GM12878 (cell line): ENCODE data around the gene TIE1. TPM values are rescaled to one million over a fixed set of nuclear protein-coding genes. Genes with fewer than 3 reads are reported as not detected.

ENCODE experiments used
- ATAC-seq: fragments of 200-7000 bp; cut with Tn5 transposase; 3 replicates; pipeline ENCODE4 v1.9.1; 2020; ENCODE audit warnings: mild to moderate bottlenecking, moderate library complexity
- BruUV-seq: library from RNA; stranded (reverse); fragments of 400-500 nt; replicated peaks from 2 replicates; lab custom pipeline; 2021; lab: Mats Ljungman, UMichigan
- CTCF ChIA-PET: fragments of 300-600 bp; sonication (Branson Sonifier 250); formaldehyde crosslinking; extraction: SDS; loops from one replicate; lab custom pipeline; 2021; ENCODE audit warnings: inconsistent platforms; lab: Yijun Ruan, JAX
- POLR2A ChIA-PET: fragments of 350-600 bp; formaldehyde crosslinking; extraction: SDS; loops from one replicate; lab custom pipeline; 2021; ENCODE audit warnings: inconsistent platforms; lab: Charles Lee
- RAD21 ChIA-PET: fragments of 300-600 bp; sonication (Branson Sonifier 250); formaldehyde crosslinking; loops from one replicate; lab custom pipeline; 2023; ENCODE audit warnings: antibody characterized with exemption; ENCODE audit not compliant: unreplicated experiment; lab: Charles Lee
- SMC1A ChIA-PET: fragments of 300-600 bp; sonication (Branson Sonifier 250); formaldehyde crosslinking; loops from one replicate; lab custom pipeline; 2023; ENCODE audit not compliant: unreplicated experiment, uncharacterized antibody; lab: Charles Lee
- DNase-seq: peaks from one replicate; pipeline ENCODE4 v3.0.0-alpha.2; 2011; ENCODE audit warnings: low read depth, low spot score
- FAIRE-seq: peaks from 3 replicates; lab custom pipeline; 2011; peaks lifted over from hg19 to GRCh38; lab: Jason Lieb, UNC
- H2AFZ ChIP-seq: 2 replicates; pipeline ENCODE4 v1.6.0; 2011; ENCODE audit warnings: low read depth, low read length, control low read depth; ENCODE audit not compliant: control insufficient read depth
- H3K27ac ChIP-seq: 2 replicates; pipeline ENCODE4 v1.5.1; 2011; ENCODE audit warnings: control low read depth; ENCODE audit not compliant: control insufficient read depth, insufficient read depth
- H3K27me3 ChIP-seq, 2 experiments: replicated peaks in 1 of 2; 2 replicates each; pipeline versions ENCODE4 v1.6.0 to v1.6.1; 2011; ENCODE audit warnings: low read length in 1 of 2; ENCODE audit not compliant: control insufficient read depth in 2 of 2, insufficient read depth in 2 of 2
- H3K36me3 ChIP-seq, 2 experiments: 2 replicates each; pipeline ENCODE4 v1.5.1; 2011; ENCODE audit warnings: low read length in 1 of 2; ENCODE audit not compliant: control insufficient read depth in 2 of 2, insufficient read depth in 2 of 2
- H3K4me1 ChIP-seq: 2 replicates; pipeline ENCODE4 v1.6.1; 2011; ENCODE audit warnings: mild to moderate bottlenecking, low read length, moderate library complexity, mixed read lengths; ENCODE audit not compliant: control insufficient read depth, insufficient read depth
- H3K4me2 ChIP-seq: 2 replicates; pipeline ENCODE4 v1.6.0; 2011; ENCODE audit warnings: control low read depth; ENCODE audit not compliant: control insufficient read depth, insufficient read depth
- H3K4me3 ChIP-seq: fragments of 200-600 bp; sonication (generic); 2 replicates; pipeline ENCODE4 v1.5.1; 2016
- H3K79me2 ChIP-seq: 2 replicates; pipeline ENCODE4 v1.6.0; 2011; ENCODE audit warnings: low read length; ENCODE audit not compliant: control insufficient read depth, insufficient read depth
- H3K9ac ChIP-seq: 2 replicates; pipeline ENCODE4 v1.8.0; 2011; ENCODE audit warnings: low read length, control low read depth, mixed read lengths; ENCODE audit not compliant: control insufficient read depth, insufficient read depth
- H3K9me3 ChIP-seq: replicated peaks from 3 replicates; pipeline ENCODE4 v1.5.1; 2011; ENCODE audit warnings: mild to moderate bottlenecking, low read length; ENCODE audit not compliant: control insufficient read depth, insufficient read depth
- H4K20me1 ChIP-seq: 2 replicates; pipeline ENCODE4 v1.6.0; 2011; ENCODE audit not compliant: control insufficient read depth, insufficient read depth
- IRF4 ChIP-seq: IDR thresholded peaks from 2 replicates; pipeline ENCODE4 v1.6.1; 2011; ENCODE audit warnings: low read depth, low read length
- WGBS: methylation state at CpG from one replicate; pipeline ENCODE4 v1.1.6; 2016; ENCODE audit warnings: low lambda C conversion rate; ENCODE audit not compliant: insufficient replicate concordance, insufficient coverage; ENCODE audit errors: missing lambda C conversion rate; 5-methylcytosine and 5-hydroxymethylcytosine counted together
- in situ Hi-C: fragments of 300-500 bp; cut with MboI; formaldehyde crosslinking; loops from 9 replicates; pipeline ENCODE4 v1.14.3; 2018; ENCODE audit warnings: mixed read lengths
- intact Hi-C: fragments of 100-400 bp; cut with micrococcal nuclease; formaldehyde crosslinking; loops from one replicate; pipeline ENCODE4 v1.14.2; 2022; ENCODE audit not compliant: unreplicated experiment
- polyA plus RNA-seq, 11 experiments: library from polyadenylated mRNA; depleted of rRNA in 4 of 11; unstranded in 6 of 11; stranded (reverse) in 5 of 11; fragments of >200 nt; fragmentation: Nextera tagmentation in 4 of 11; fragmentation: Illumina TruSeq in 1 of 11; extraction: Ambion mirVana in 4 of 11; extraction: Trizol in 1 of 11; gene quantifications; 1 replicate in 1 of 11; 2 replicates in 10 of 11; pipeline versions ENCODE4 v1.2.1 to v1.2.3, GENCODE V29; 2011 to 2016; ENCODE audit warnings: inconsistent platforms in 2 of 11, missing spikeins in 2 of 11, low read depth in 1 of 11
- total RNA-seq, 4 experiments: library from RNA; depleted of rRNA in 3 of 4; stranded (reverse); fragments of >200 nt in 3 of 4; fragmentation: Illumina TruSeq in 1 of 4; extraction: Trizol in 1 of 4; gene quantifications; 2 replicates each; pipeline versions ENCODE4 v1.2.1 to v1.2.3, GENCODE V29; 2013 to 2021
- TF ChIP-seq, protein P1 (sequence below): IDR thresholded peaks from 2 replicates; pipeline ENCODE4 v1.6.1; 2011; ENCODE audit warnings: borderline replicate concordance, low read depth, mild to moderate bottlenecking, moderate library complexity, low read length; ENCODE audit not compliant: insufficient read depth, poor library complexity, severe bottlenecking

Gene TIE1
- total and polyA plus RNA-seq, 10 of the 15 experiments (the other 5 are each of a cell fraction or from before 2014, with no cell fraction given) = 0.26 to 3.9 (median 1.3) TPM

DNA sequence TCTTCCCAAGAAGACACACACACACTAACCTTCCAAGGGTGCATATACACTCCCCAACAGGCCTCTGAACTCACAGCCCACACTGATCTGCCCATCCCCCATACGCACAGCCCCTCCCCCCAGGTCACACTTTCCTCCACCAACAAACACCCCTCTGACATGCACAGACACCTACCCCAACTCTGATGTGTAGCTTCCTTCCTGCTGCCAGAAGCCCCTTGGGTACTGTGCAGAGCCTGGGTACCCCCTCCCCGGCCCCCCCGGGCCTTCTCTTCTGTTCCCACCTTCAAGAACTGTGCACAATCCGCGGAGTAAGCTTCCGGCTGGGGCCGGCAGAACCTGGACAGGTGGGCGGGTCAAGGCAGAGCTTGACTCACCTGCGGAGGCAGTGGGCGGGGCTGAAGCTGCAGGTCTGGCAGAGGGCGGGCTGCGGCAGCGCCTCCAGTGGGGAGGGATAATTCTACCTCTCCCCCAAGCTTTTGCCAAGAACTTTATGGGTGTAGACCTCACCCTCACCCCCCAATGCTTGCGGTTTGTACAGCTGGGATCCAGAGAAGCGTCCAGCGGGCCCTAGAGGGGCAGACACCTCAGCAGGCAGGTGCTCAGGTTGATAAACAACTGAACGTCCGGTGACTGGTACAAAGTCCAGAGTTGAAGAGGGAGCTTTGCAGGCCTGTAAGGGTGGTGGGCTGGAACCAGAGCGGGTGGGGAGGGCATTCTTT, 15.4 kb upstream of the TIE1 start, which contains the start of gene C1orf210 (continued):
- TF ChIP-seq, protein P1, sequence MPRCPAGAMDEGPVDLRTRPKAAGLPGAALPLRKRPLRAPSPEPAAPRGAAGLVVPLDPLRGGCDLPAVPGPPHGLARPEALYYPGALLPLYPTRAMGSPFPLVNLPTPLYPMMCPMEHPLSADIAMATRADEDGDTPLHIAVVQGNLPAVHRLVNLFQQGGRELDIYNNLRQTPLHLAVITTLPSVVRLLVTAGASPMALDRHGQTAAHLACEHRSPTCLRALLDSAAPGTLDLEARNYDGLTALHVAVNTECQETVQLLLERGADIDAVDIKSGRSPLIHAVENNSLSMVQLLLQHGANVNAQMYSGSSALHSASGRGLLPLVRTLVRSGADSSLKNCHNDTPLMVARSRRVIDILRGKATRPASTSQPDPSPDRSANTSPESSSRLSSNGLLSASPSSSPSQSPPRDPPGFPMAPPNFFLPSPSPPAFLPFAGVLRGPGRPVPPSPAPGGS = no peak
- TF ChIP-seq, all 136 proteins: peak for 0

DNA sequence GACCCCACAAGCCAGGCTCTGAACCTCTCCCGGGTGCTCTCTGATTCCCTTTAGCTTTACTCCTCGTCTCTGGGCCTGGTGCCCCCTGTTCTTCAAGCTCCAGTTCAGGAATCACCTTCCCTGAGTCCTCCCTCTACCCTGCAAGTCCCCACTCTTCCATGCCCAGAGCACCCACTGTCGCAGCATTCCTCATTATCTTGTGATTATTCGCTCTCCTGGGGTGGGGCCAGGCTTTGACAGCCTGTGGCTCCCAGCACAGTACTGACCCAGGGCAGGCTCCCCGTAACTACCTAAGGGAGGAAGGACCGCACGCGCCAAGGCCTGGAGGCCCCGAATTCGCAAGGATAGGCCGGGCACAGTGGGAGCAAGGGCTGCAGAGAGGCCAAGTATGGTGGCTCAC, 14.7 kb upstream of the TIE1 start:
- intact Hi-C loops = no loop called here
- 72% methylated on average over 11 of the region's 11 CpGs for WGBS
- Histone ChIP-seq H3K4me2 (no peak overlapping the region), H3K27me3 (no peaks in the 10 kb centered on the region; a peak in 2 of 4 replicates), H4K20me1 (no peaks in the 10 kb centered on the region), H3K79me2 (no peaks in the 10 kb centered on the region), H3K4me3 (no peak overlapping the region), H3K9me3 (no peaks in the 10 kb centered on the region), H3K27ac (no peak overlapping the region), H3K4me1 (no peaks in the 10 kb centered on the region), H3K9ac (no peak overlapping the region), H3K36me3 (no peaks in the 10 kb centered on the region), H2AFZ (no peak overlapping the region)
- no peak for TF ChIP-seq IRF4
- BruUV-seq = no TSS peak
- ChIA-PET RAD21 (no interaction called here), SMC1A (interaction anchor here (0.9 kb wide), 1 partner anchor 17 kb away, joined by 3 read pairs; no protein-coding TSS in a partner anchor), CTCF (interaction anchor here (0.6 to 1.1 kb wide), 2 partner anchors 9 to 12 kb away, joined by 5 read pairs; no protein-coding TSS in a partner anchor), POLR2A (interaction anchor here (0.5 to 1.6 kb wide), 3 partner anchors 8 to 111 kb away, joined by 4 to 7 read pairs (median 4); no protein-coding TSS in a partner anchor)
- FAIRE-seq (no peak), ATAC-seq (no peak), DNase-seq (no peak)
- in situ Hi-C loops = no loop called here
